Stimulated activated CD8-positive, alpha-beta memory T cell treated with anti-CD3 and anti-CD28 coated beads, Interleukin-12 subunit alpha, Interleukin-12 subunit beta, amount 100 ng/mL, for 1 hour (primary cell): Measurements from ENCODE around the gene TSHZ1.

Experiments
- DNase-seq: peaks from one replicate; pipeline ENCODE4 v3.0.0-alpha.2; 2020; ENCODE audit warnings: low read depth

Gene TSHZ1

DNA sequence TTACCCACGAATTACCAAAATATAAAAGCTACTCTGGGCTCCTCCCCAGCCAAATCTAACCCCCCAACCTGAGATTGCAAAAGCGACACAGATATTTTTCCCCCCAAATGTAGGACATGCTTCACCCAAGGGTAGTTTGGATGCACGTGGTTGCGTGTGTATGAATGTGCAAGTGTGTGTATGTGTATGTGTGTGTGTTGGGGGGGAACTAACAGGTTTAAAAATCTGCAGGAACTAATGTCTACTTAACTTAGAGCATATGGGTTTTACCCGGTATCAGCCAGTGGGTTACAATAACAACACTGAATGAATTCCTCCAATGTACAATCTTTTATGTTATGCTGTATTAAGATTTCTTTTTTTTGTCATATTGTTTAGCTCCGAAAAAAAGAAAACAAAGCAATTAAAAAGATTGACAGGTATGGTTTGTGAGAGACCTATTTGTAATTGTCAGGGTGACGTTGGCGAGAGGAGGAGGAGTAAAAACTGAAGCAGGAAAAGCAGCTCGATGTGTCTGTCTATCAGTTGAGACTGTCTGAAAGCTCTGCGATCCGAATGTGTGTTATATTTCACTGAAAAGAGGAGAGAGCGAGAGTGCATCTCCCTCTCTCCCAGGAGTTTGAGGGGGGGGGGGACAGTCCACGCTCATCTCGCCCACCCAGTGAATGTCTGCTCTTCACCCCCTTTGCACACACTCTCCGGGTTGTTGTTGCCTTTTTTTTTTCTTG lies at the start of gene TSHZ1:
TSHZ1 (plus strand) TSS at position 524 of the 728 bp plus-strand sequence. CDS start 1,080 bp downstream, outside the sequence.
- peak; percentile 27 for DNase-seq

- peak; percentile 20 for DNase-seq
Observed at GRCh38 chr18:75161256-75162028, 49.2 kb upstream of the TSHZ1 start.

- DNase-seq: no peak
Observed at GRCh38 chr18:75162467-75162866, 48.1 kb upstream of the TSHZ1 start.

DNA sequence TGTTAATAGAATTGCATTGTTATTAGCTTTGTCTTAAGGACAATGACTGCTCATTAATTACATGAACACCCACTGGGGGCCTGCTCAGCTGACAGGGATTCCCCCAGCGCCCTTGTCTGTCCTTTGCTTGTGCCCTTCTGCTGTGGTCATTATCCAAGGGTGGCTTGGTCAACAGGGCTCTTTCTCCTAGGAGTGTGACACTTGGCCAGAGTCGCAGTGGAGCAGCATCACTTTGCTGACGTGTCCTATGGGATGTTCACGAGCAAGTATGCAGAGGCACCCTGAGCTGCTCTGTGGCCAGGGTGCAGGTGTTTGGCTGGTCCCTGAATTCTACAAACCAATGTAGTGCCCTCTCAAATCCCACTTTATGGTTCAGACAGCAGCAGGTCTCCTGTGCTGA lies 47.6 kb upstream of the TSHZ1 start:
- no peak for DNase-seq

- DNase-seq: no peak
Observed at GRCh38 chr18:75163736-75164135, 46.9 kb upstream of the TSHZ1 start.

DNA sequence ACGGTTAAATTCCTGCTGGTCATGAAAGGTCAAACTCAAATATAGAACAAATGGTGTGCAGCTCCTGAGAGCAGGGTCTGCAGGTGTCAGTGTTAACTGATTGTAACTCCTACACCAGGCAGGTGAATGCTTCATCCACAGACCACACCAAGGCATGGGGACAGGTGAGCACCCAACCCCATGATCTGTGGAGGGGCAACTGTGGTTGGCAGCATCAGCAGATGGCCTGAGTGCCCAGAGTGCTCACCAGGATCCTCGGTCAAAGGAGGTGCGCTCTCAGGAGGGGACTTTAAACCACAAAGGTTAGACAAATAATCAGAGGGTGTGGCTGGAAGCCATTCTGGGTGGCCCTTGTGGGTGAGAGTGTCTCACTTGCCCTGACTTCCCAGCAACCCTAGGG lies 46.1 kb upstream of the TSHZ1 start:
- DNase-seq: no peak

DNA sequence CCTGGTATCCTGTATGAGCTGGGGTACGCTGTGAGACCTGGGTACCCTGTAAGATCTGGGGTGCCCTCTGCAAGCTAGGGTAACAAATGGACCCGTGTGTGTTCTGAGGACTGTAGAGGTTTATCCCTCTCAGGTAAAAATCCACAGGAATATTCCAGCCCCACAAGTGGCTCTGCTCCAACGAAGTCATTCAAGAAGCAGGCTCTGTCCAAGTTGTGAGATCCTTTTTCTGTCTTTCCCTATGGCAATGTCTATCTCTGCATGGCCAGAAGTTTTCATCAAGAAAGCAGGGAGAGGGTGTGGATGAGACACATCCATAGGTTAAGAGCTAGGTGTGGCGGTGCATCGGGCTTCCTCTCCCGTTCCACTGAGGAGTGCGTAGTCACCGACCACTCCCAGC lies 44.7 kb upstream of the TSHZ1 start:
- DNase-seq: no peak

DNA sequence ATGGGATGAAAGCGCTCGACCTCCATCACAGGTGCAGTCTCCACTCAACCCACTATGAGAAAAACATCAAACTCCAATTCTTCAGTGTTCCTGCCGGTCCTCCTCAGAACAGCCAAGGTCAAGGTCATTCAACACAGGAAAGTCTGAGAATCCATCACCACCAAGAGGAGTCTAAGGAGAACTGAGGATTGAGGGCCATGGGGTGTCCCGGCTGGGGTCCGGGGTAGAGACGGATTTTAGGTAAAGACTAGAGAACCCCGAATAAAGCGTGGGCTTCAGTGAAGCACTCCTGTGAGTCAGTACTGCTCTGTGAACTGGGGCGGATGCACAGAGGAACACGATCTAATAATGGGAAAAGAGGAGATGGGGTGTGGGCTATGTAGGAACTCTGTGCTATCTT lies 43.5 kb upstream of the TSHZ1 start:
- DNase-seq: no peak

- no peak for DNase-seq
Observed at GRCh38 chr18:75167759-75168618, 42.6 kb upstream of the TSHZ1 start.

DNA sequence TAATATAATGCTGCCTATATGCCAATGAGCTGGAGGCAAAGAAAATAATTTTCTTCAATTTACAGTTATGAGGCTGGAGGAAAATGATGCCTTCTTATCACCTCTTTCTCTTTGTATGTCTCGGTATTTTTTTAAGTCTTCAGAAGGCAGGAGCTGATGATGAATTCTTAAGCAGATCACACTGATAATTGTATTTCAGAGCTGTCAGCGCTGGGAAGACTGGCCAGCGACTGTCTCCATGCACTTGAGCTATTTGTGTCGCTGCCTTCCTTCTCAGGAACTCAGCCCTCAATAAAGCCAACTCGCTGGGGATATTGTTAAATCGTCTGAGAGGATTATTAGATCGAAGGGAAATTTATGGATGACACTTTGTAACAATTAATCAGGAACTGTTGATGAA lies 42.0 kb upstream of the TSHZ1 start:
- DNase-seq: no peak

- no peak for DNase-seq
Observed at GRCh38 chr18:75169411-75169810, 41.2 kb upstream of the TSHZ1 start.

DNA sequence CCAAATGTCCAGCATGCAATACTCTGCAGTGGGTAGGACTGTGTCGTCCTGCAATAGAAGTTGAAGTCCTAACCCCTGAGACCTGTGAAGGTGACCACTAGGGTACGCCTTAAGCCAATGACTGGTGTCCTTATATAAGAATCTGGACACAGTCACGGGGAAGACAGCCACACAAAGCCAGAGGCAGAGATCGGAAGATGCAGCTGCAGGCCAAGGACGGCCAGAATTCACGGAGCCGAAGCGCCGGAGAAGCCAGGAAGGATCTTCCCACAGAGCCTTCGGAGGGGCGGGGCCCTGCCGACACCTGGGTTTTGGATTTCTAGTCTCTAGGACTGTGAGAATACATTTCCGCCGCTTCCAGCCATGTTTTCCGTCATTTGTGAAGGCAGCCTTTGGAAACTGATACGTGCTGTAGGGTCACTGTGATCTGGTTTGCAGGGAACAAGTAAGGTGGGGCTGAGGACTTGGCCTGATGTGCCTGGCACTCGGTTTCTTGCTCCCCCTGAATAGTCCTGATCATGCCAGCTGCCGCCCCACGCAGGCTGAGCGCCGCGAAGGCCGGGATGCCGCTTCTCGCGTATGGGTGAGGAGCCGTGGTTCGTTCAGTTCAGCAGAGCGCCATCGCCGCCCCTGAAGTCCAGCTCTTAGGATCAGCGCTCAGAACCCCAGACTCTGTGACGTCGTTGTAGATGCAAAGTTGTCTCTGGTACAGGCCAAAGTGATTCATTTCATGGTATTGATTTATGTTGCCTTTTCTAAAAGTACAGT lies 40.4 kb upstream of the TSHZ1 start:
- no peak for DNase-seq

- DNase-seq: no peak
Observed at GRCh38 chr18:75170916-75171315, 39.7 kb upstream of the TSHZ1 start.

DNA sequence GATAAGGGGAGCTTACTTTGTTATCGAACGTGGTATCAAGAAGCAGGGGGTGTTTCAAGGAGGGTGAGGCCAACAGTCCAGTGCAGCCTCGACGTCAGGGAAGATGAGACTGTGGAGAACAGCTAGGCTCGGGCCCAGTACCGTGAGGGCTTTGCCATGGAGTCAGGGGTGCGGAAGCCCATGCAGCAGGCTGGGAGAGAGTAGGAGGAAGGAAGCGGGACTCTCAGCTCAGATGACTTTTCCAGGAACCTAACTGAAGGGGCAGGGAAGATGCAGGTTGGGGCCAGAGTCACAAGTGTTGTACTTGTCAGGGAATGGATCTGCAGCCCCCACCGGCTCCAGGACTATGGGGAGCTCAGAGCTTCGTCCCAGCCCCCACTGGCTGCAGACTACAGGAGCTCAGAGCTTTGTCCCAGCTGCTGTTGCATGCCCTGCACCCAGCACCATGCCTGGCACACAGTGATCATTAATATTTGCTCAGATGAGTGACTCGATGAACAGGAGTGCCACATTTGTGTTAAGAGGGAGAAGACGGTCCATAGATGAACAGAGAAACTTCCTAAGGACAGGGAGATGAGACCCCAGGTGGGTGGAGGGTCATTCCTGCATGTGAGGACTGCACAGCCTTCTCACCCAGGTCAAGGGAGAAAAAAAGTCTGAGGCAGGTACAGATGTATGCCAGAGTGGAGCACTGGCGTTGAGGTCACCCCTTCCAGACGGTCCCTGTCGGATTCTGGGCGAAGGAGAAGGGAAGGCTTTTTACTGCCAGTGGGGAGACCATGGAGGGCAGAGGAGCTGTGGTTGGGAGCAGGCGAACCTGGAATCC lies 38.1 kb upstream of the TSHZ1 start:
- DNase-seq: no peak

- no peak for DNase-seq
Observed at GRCh38 chr18:75173125-75173432, 37.5 kb upstream of the TSHZ1 start.

- DNase-seq: no peak
Observed at GRCh38 chr18:75173738-75174137, 36.9 kb upstream of the TSHZ1 start.

DNA sequence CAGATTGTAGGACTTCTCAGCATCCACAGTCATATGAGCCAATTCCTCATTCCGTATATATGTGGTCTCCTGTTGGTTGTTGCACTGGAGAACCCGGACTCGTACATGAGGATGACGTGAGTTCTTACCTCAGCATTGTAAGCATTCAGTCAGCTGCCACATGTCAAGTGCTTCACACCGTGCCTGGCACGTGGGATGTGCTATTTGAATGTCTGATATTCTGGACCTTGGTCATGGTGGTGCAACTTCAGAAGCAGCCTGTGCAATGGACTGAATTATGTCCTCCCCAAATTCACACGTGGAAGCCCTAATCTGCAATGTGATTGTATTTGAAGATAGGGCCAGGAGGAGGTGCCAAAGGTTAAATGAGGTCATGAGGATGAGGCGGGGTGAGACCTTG lies 33.7 kb upstream of the TSHZ1 start:
- DNase-seq: no peak

GRCh38 chr18:75178376-75178775 lies 32.2 kb upstream of the TSHZ1 start:
- DNase-seq: no peak

- no peak for DNase-seq
Observed at GRCh38 chr18:75179819-75180600, 30.6 kb upstream of the TSHZ1 start.

DNA sequence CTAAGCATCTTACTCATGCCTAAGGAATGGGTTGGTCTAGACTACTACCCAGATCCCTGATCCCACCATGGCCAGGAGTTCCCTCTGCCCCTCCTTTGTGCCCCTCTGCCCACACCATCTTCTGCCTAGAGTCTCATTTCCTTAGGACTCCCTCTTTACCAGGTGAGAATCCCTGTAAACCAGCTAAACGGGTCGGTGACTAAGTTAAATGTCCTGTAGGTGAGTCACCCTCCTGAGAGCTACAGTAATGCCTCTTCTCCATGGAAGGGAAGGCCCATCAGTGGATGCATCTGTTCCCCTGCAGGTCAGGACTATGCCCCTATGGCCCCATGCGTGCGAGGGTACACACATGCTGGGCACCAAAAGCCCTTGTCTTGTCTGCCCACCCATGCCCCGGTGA lies 27.1 kb upstream of the TSHZ1 start:
- no peak for DNase-seq
